ENCODE data around the gene SPP2. TPM values are rescaled to one million over a fixed set of nuclear protein-coding genes. Genes with fewer than 3 reads are reported as not detected.

Gene SPP2
- polyA plus RNA-seq, 4 donors: not detected

- Histone ChIP-seq H3K27ac (ENCODE audit: low read depth in 1 of 3, low read length in 2 of 3) (no peak overlapping the region), H3K36me3 (ENCODE audit: control insufficient read depth in 3 of 3, insufficient read depth in 2 of 3, low read depth in 1 of 3, low read length in 3 of 3) (no peaks in the 10 kb centered on the region), H3K27me3 (ENCODE audit: control insufficient read depth in 3 of 3, insufficient read depth in 3 of 3, low read length in 3 of 3) (peaks cover 0 to 2% (median 0%) of the 10 kb centered on the region in 3 donors), H3K4me1 (ENCODE audit: control insufficient read depth in 3 of 3, insufficient read depth in 2 of 3, low read depth in 1 of 3, low read length in 2 of 3) (no peaks in the 10 kb centered on the region), H3K9me3 (ENCODE audit: control insufficient read depth in 2 of 2, insufficient read depth in 1 of 2, low read depth in 1 of 2, low read length in 1 of 2) (no peaks in the 10 kb centered on the region), H3K4me3 (ENCODE audit: low read depth in 1 of 3, low read length in 3 of 3) (no peak overlapping the region)
- 6 to 22% (median 16%) methylated on average over 5 of the region's 5 CpGs for WGBS, 3 donors
- FAIRE-seq (no peak), DNase-seq (no peak)
These were observed 41.0 kb downstream of the SPP2 start for GRCh38 chr2:234091432-234091879.

- 22 to 35% (median 26%) methylated on average over 7 of the region's 7 CpGs for WGBS, 3 donors
- Histone ChIP-seq H3K4me3 (ENCODE audit: low read depth in 1 of 3, low read length in 3 of 3) (no peak overlapping the region), H3K27me3 (ENCODE audit: control insufficient read depth in 3 of 3, insufficient read depth in 3 of 3, low read length in 3 of 3) (peaks cover 0 to 2% (median 0%) of the 10 kb centered on the region in 3 donors), H3K36me3 (ENCODE audit: control insufficient read depth in 3 of 3, insufficient read depth in 2 of 3, low read depth in 1 of 3, low read length in 3 of 3) (no peaks in the 10 kb centered on the region), H3K27ac (ENCODE audit: low read depth in 1 of 3, low read length in 2 of 3) (no peak overlapping the region), H3K9me3 (ENCODE audit: control insufficient read depth in 2 of 2, insufficient read depth in 1 of 2, low read depth in 1 of 2, low read length in 1 of 2) (no peaks in the 10 kb centered on the region), H3K4me1 (ENCODE audit: control insufficient read depth in 3 of 3, insufficient read depth in 2 of 3, low read depth in 1 of 3, low read length in 2 of 3) (no peaks in the 10 kb centered on the region)
- DNase-seq (no peak), FAIRE-seq (no peak)
These were observed 41.4 kb downstream of the SPP2 start for GRCh38 chr2:234091883-234092282.

- Histone ChIP-seq H3K9me3 (ENCODE audit: control insufficient read depth in 2 of 2, insufficient read depth in 1 of 2, low read depth in 1 of 2, low read length in 1 of 2) (no peaks in the 10 kb centered on the region), H3K4me3 (ENCODE audit: low read depth in 1 of 3, low read length in 3 of 3) (no peak overlapping the region), H3K4me1 (ENCODE audit: control insufficient read depth in 3 of 3, insufficient read depth in 2 of 3, low read depth in 1 of 3, low read length in 2 of 3) (no peaks in the 10 kb centered on the region), H3K27me3 (ENCODE audit: control insufficient read depth in 3 of 3, insufficient read depth in 3 of 3, low read length in 3 of 3) (peaks cover 0 to 2% (median 0%) of the 10 kb centered on the region in 3 donors), H3K36me3 (ENCODE audit: control insufficient read depth in 3 of 3, insufficient read depth in 2 of 3, low read depth in 1 of 3, low read length in 3 of 3) (no peaks in the 10 kb centered on the region), H3K27ac (ENCODE audit: low read depth in 1 of 3, low read length in 2 of 3) (no peak overlapping the region)
- DNase-seq (no peak), FAIRE-seq (no peak)
- 77 to 90% (median 84%) methylated on average over 3 of the region's 3 CpGs for WGBS, 3 donors
These were observed 41.8 kb downstream of the SPP2 start for GRCh38 chr2:234092344-234092743.

- FAIRE-seq (no peak), DNase-seq (no peak)
- Histone ChIP-seq H3K27ac (ENCODE audit: low read depth in 1 of 3, low read length in 2 of 3) (no peak overlapping the region), H3K36me3 (ENCODE audit: control insufficient read depth in 3 of 3, insufficient read depth in 2 of 3, low read depth in 1 of 3, low read length in 3 of 3) (no peaks in the 10 kb centered on the region), H3K4me3 (ENCODE audit: low read depth in 1 of 3, low read length in 3 of 3) (no peak overlapping the region), H3K9me3 (ENCODE audit: control insufficient read depth in 2 of 2, insufficient read depth in 1 of 2, low read depth in 1 of 2, low read length in 1 of 2) (no peaks in the 10 kb centered on the region), H3K27me3 (ENCODE audit: control insufficient read depth in 3 of 3, insufficient read depth in 3 of 3, low read length in 3 of 3) (peaks cover 0 to 2% (median 0%) of the 10 kb centered on the region in 3 donors), H3K4me1 (ENCODE audit: control insufficient read depth in 3 of 3, insufficient read depth in 2 of 3, low read depth in 1 of 3, low read length in 2 of 3) (no peaks in the 10 kb centered on the region)
- 71 to 78% (median 77%) methylated on average over 5 of the region's 5 CpGs for WGBS, 3 donors
These were observed 44.8 kb downstream of the SPP2 start for GRCh38 chr2:234095301-234095700.

- FAIRE-seq (no peak), DNase-seq (no peak)
- WGBS, 3 donors: 97 to 98% (median 98%) methylated on average over 50 to 52 of the region's 52 CpGs
- no peak overlapping the region for H3K27ac ChIP-seq (ENCODE audit: low read depth in 1 of 3, low read length in 2 of 3)
- H3K4me1 ChIP-seq (ENCODE audit: control insufficient read depth in 3 of 3, insufficient read depth in 2 of 3, low read depth in 1 of 3, low read length in 2 of 3): no peaks in the 10 kb centered on the region
- no peak overlapping the region for H3K4me3 ChIP-seq (ENCODE audit: low read depth in 1 of 3, low read length in 3 of 3)
- peaks cover 0 to 2% (median 0%) of the 10 kb centered on the region in 3 donors for H3K27me3 ChIP-seq (ENCODE audit: control insufficient read depth in 3 of 3, insufficient read depth in 3 of 3, low read length in 3 of 3)
- H3K9me3 ChIP-seq (ENCODE audit: control insufficient read depth in 2 of 2, insufficient read depth in 1 of 2, low read depth in 1 of 2, low read length in 1 of 2): no peaks in the 10 kb centered on the region
- H3K36me3 ChIP-seq (ENCODE audit: control insufficient read depth in 3 of 3, insufficient read depth in 2 of 3, low read depth in 1 of 3, low read length in 3 of 3): no peaks in the 10 kb centered on the region
These were observed 45.7 kb downstream of the SPP2 start for GRCh38 chr2:234096164-234096563.

- WGBS, 3 donors: 76 to 88% (median 83%) methylated on average over 6 of the region's 6 CpGs
- Histone ChIP-seq H3K27ac (ENCODE audit: low read depth in 1 of 3, low read length in 2 of 3) (no peak overlapping the region), H3K4me3 (ENCODE audit: low read depth in 1 of 3, low read length in 3 of 3) (no peak overlapping the region), H3K4me1 (ENCODE audit: control insufficient read depth in 3 of 3, insufficient read depth in 2 of 3, low read depth in 1 of 3, low read length in 2 of 3) (no peaks in the 10 kb centered on the region), H3K27me3 (ENCODE audit: control insufficient read depth in 3 of 3, insufficient read depth in 3 of 3, low read length in 3 of 3) (peaks cover 0 to 2% (median 0%) of the 10 kb centered on the region in 3 donors), H3K9me3 (ENCODE audit: control insufficient read depth in 2 of 2, insufficient read depth in 1 of 2, low read depth in 1 of 2, low read length in 1 of 2) (no peaks in the 10 kb centered on the region), H3K36me3 (ENCODE audit: control insufficient read depth in 3 of 3, insufficient read depth in 2 of 3, low read depth in 1 of 3, low read length in 3 of 3) (no peaks in the 10 kb centered on the region)
- DNase-seq (no peak), FAIRE-seq (no peak)
These were observed 48.2 kb downstream of the SPP2 start for GRCh38 chr2:234098681-234099080.

GRCh38 chr2:234099266-234099665 lies 48.8 kb downstream of the SPP2 start:
- H3K27me3 ChIP-seq (ENCODE audit: control insufficient read depth in 3 of 3, insufficient read depth in 3 of 3, low read length in 3 of 3): peaks cover 0 to under 1% (median 0%) of the 10 kb centered on the region in 3 donors
- no peak overlapping the region for H3K4me3 ChIP-seq (ENCODE audit: low read depth in 1 of 3, low read length in 3 of 3)
- no peaks in the 10 kb centered on the region for H3K9me3 ChIP-seq (ENCODE audit: control insufficient read depth in 2 of 2, insufficient read depth in 1 of 2, low read depth in 1 of 2, low read length in 1 of 2)
- H3K4me1 ChIP-seq (ENCODE audit: control insufficient read depth in 3 of 3, insufficient read depth in 2 of 3, low read depth in 1 of 3, low read length in 2 of 3): no peaks in the 10 kb centered on the region
- WGBS, 3 donors: 39 to 69% (median 52%) methylated on average over 4 of the region's 4 CpGs
- DNase-seq: no peak
- H3K27ac ChIP-seq (ENCODE audit: low read depth in 1 of 3, low read length in 2 of 3): no peak overlapping the region
- no peaks in the 10 kb centered on the region for H3K36me3 ChIP-seq (ENCODE audit: control insufficient read depth in 3 of 3, insufficient read depth in 2 of 3, low read depth in 1 of 3, low read length in 3 of 3)
- no peak for FAIRE-seq

GRCh38 chr2:234100686-234101085 lies 50.2 kb downstream of the SPP2 start:
- WGBS, 3 donors: 71 to 78% (median 74%) methylated on average over 4 of the region's 4 CpGs
- DNase-seq (peak in 1 of 2 donors; percentile 52), FAIRE-seq (no peak)
- Histone ChIP-seq H3K4me3 (ENCODE audit: low read depth in 1 of 3, low read length in 3 of 3) (no peak overlapping the region), H3K4me1 (ENCODE audit: control insufficient read depth in 3 of 3, insufficient read depth in 2 of 3, low read depth in 1 of 3, low read length in 2 of 3) (no peaks in the 10 kb centered on the region), H3K27ac (ENCODE audit: low read depth in 1 of 3, low read length in 2 of 3) (no peak overlapping the region), H3K36me3 (ENCODE audit: control insufficient read depth in 3 of 3, insufficient read depth in 2 of 3, low read depth in 1 of 3, low read length in 3 of 3) (no peaks in the 10 kb centered on the region), H3K9me3 (ENCODE audit: control insufficient read depth in 2 of 2, insufficient read depth in 1 of 2, low read depth in 1 of 2, low read length in 1 of 2) (no peaks in the 10 kb centered on the region), H3K27me3 (ENCODE audit: control insufficient read depth in 3 of 3, insufficient read depth in 3 of 3, low read length in 3 of 3) (no peaks in the 10 kb centered on the region)

- Histone ChIP-seq H3K27me3 (ENCODE audit: control insufficient read depth in 3 of 3, insufficient read depth in 3 of 3, low read length in 3 of 3) (no peaks in the 10 kb centered on the region), H3K9me3 (ENCODE audit: control insufficient read depth in 2 of 2, insufficient read depth in 1 of 2, low read depth in 1 of 2, low read length in 1 of 2) (no peaks in the 10 kb centered on the region), H3K4me3 (ENCODE audit: low read depth in 1 of 3, low read length in 3 of 3) (no peak overlapping the region), H3K4me1 (ENCODE audit: control insufficient read depth in 3 of 3, insufficient read depth in 2 of 3, low read depth in 1 of 3, low read length in 2 of 3) (no peaks in the 10 kb centered on the region), H3K36me3 (ENCODE audit: control insufficient read depth in 3 of 3, insufficient read depth in 2 of 3, low read depth in 1 of 3, low read length in 3 of 3) (no peaks in the 10 kb centered on the region), H3K27ac (ENCODE audit: low read depth in 1 of 3, low read length in 2 of 3) (no peak overlapping the region)
- 26 to 54% (median 27%) methylated on average over 3 of the region's 3 CpGs for WGBS, 3 donors
- FAIRE-seq: no peak
- peak; percentile 34 to 47 for DNase-seq
These were observed 51.6 kb downstream of the SPP2 start for GRCh38 chr2:234102112-234102511.

Data from small intestine (tissue), 7 donors.